Islet precursor cell (in vitro differentiated cells): ENCODE results near the gene CNNM1.

Experiments used
- DNase-seq: peaks from one replicate; pipeline ENCODE4 v3.0.0-alpha.2; 2018

The CNNM1 gene

DNA sequence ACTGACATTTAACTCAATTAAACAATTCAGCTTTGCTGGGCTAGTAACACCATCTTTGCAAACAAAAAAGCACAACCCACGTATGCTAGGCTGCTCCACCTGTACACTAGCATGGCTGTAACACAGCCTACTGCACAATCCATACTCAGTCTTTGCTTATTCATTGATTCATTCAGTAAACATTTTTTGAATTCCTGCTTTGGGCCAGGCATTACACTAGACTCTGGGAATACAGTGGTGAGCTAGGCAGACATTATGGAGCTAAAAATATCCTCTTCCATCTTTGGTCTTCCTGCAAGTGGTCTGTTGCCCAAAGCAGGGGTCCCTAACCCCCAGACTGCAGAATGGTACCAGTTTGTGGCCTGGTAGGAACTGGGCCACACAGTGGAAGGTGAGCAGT, 9.9 kb downstream of the CNNM1 start:
- DNase-seq = no peak

DNA sequence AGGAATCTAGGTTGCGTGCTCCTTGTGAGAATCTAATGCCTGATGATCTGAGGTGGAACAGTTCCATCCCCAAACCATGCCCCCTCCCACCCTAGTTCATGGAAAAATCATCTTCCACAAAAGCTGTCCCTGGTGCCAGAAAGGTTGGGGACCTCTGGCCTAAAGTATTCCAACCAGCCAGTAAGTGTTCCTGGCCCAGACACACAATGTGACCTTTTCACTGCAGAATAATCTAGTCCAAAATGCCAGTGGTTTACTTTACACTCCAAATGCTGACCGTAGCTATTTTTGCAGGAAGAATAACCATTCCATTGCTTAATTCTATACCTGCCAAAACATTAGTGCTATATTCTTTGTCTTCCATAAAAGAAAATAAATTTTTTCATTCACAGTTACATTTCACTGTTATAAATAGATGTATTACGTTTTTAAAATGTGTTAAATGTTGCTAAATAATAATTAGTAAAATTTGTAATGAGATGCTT, 10.4 kb downstream of the CNNM1 start:
- DNase-seq = no peak

DNA sequence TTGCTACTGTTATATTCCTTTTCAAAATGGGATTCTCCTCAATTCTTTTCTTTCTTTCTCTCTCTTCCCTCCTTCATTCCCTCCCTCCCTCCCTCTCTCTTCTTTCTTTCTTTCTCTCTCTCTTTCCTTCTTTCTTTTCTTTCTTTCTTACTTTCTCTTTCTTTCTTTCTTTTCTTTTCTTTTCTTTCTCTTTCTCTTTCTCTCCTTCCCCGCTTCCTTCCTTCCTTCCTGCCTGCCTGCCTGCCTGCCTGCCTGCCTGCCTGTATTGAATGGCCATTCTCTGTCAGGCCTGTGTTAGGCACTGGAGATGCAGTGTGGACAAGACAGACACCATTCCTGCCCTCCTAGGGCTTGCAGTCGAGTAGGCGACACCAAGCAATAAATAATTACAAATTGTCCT, 11.5 kb downstream of the CNNM1 start:
- no peak for DNase-seq

DNA sequence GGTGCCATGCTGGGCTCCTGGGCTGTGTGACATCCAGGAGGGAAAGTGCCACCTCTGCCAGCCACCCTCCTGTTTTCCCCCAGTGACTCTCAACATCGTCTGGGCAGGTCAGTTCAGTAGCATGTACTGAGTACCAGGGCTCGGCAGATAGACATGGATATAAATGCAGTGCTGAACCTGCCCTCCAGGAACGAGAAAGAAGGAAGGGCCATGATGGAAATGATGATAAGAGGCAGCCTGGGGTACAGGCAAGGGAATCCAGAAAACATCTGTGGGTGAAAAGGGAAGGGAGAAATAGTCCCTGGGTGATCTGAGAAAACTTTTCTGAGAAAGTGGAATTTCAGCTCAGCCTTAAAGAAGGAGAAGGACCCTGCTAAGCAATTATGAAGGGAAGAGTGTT, 12.1 kb downstream of the CNNM1 start:
- no peak for DNase-seq

DNA sequence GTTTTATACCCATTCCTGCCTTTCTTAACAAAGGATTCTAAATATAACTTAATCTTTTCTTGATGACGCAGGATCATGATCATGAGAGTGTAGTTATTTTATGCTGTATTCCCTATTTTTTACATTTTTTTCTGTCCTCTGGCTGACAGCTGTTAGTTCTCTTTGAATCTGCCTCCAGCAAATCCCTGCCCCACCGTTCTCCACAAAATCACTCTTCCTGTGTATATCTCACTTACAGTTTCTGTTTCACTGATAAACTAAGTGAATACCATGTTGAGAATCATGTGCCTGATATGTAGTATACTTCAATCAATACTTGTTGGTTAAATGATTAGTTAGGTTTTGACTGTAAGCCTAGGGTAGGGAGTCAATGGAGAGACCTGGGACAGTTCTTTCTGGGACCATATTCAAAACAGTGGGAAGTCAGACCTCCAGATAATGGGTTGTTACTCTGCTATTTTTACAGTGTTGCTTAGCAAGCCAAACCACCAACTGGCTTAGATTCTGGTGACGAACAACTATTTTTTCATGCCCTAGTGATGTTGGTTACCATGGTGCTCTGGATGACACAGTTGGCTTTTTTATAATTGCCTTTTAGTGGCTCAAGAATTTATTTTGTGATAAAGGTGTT, 12.8 kb downstream of the CNNM1 start:
- no peak for DNase-seq

DNA sequence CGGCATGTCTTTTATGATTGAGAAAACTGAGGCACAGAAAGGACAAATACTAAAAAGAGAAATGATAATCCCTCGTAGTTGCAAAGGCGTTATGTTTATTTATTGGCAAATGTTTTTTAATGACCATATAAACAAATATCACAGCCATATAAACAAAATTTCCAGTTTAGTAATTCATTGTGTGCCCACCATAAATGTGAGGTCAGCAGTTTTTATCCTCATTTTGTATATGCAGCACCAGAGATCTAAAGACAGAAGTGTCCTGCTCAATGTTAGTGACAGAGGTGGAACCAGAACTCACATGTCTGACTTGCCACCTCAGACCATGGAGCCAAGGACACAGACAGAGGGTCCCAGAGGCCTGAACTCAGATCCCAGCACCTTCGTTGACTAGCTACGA, 14.1 kb downstream of the CNNM1 start:
- no peak for DNase-seq

DNA sequence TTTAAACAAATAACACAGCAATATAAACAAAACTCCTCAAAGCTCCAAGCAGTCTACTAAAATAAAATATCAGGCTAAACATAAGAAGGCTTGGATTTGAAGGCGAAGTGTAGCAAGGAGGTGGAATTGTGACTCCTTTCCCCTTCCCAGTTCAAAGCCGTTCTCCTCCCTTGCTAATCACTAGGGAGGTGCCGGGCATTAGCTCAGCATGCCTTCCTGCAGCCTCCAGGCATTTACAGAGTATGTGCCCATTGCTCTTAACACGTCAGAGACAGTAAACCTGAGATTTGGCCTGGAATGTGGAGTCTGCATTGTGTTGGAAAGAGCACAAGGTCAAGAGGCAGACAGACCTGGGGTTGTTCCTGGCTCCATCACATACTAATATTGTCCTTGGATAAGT, 15.6 kb downstream of the CNNM1 start:
- peak; percentile 76 for DNase-seq

DNA sequence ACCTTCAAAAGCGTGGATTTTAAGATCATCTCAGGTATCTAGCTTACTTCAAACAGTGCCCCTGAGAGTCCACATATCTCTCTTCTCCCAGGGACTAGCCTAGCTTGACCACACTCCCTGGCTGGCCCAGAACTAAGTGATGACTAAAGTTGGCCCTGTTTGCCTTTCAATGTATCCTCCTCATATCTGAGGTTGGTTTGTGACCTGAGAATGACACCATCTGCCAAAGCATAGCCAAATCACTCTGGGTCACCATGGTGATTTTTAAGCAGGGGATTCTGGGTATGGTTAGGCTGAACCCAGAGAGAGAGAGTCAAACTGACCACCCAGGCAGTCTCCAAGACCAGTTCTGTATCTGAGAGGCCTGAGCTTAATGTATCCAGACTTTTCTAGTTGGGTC, 16.2 kb downstream of the CNNM1 start:
- no peak for DNase-seq

DNA sequence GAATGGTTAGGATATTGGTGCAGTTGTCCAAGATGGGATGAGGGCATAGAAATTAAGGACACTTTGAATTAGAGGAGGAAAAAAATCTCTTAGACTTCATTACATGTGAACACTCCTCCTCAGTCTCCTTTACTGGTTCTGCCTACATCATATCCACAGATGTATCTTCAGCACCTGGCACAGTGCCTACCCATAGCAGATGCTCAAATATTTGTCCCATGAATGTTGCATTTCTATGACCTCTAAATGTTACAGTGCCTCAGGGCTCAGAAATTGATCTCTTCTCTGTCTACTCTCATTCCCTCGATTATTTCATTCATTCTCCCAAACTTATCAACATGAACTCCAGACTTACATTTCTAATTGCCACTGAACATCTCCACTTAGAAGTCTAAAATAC, 17.1 kb downstream of the CNNM1 start:
- no peak for DNase-seq

DNA sequence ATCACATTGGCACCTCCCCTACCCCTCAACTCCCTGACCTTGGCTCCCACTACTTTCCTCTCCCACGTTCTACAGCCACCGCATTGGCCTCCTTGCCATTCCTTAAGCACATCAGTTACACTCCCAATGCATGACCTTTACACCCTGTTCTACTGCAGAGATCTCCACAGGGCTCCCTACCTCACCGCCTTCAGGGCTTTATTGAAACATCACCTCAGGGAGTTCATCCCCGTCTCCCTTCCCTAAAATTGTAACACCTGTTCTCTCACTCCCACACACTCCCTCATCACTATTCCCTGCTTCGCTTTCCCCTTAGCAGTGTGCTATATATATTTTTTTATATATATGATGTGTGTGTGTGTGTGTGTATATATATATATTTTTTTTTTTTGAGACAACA, 18.5 kb downstream of the CNNM1 start:
- no peak for DNase-seq

DNA sequence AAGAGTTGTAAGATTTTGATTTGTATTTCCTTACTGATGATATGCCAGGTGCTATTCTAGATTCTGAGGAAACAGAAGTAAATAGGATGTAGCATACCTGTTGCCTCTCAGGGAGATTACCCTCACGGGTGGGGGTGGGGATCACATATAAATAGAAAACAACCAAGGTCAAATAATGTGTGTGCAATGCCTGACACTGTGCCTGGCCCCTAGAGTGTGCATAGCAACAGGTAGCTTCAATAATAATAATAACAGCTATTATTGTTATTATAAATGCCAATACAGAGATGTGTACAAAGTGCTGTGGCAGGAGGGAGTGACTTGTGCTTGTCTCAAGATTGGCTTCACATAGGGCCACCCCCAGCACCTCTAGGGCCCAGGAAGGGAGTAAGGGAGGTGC, 24.0 kb downstream of the CNNM1 start:
- DNase-seq = no peak

DNA sequence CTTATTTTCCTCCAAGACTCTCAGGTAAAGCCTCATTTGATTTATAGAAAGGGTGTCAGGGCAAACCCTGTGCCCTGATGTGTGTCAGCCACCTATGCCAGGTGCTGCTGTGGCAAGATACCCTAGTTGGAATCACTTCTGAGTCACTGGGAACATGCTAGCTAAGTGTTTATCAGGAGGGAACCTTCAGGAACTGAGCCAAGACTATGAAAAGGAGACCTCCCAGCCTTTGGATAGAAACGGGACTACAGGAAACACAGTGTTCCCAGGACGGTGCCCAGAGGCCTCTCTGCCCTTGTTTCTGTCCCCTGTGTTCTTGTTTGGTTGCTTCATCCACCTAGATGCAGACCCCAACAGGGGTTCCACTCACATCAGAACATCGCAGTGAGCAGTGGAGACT, 28.5 kb downstream of the CNNM1 start:
- no peak for DNase-seq

DNA sequence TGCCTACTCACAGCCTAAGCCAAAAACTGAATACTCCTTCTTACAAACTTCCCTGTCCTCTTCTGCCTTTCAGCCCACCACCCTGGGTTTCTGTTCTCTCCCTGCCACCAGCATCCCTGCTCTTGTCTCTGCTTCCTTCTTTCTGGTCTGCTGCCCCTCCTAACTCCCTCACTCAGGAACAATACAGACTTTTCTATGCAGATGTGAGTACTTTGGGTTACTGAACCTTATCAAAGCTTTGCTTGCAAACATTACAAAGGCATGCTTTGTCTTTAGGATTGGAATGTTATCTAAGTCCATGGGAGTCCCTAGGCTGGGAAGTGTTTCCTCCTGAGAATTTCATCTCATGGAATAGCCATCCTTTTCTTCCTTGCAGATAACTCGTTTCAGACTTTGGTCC, 28.9 kb downstream of the CNNM1 start:
- DNase-seq = no peak

DNA sequence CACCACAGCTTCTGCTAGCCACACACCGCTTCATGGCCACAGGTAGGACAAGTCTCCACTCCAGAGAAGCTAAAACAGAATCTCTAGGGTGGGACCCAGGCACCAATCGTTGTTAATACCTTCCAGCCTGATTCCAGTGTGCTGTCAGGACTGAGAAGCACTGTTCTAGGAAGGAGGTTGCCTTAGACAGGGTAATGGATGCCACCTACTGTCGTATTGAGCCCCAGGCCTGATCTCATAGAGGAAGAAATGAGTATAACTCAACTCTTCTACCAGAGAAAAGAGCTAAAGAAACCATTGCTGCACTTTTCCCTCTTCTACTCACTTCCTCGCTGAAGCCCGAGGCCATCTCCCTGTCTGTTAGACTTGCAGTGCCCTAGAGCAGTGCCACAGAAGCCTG, 31.8 kb downstream of the CNNM1 start:
- DNase-seq = no peak

DNA sequence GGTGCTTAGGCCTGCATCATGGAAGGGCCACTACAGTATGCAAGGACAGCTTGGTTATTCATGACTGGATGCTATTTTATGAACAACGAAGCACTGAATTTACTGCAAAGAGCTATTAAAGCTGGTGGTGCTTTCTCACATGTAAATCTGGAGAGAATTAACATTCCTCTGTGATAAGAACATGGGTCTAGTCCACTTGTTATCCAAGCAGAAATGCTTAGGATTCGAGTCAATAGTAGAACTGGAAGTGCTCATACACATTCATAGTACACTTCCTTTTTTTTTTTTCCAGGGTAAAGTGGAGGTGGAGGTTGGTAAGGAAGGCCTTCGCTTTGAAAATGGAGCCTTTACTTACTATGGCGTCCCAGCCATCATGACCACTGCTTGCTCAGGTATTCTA, 35.0 kb downstream of the CNNM1 start:
- DNase-seq = no peak

DNA sequence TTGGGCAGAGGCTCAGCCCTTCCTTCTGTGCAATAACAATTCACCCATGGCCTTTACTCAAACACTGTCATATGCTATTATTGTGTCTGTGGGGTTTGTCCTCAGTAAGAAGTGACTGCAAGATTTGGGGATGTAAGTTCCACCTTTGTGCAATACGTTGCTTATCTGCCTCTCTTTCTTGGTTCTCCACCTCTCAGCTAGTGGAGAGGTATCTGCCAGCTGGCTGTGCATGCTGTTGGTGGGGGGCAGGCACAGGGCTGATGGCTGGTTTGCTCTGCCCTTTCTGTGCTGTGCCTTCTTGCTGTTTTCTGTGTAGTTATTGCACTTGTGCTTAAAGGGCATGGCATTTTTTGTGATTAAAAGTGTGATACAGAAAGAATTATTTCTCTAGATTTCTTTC, 36.2 kb downstream of the CNNM1 start:
- no peak for DNase-seq

DNA sequence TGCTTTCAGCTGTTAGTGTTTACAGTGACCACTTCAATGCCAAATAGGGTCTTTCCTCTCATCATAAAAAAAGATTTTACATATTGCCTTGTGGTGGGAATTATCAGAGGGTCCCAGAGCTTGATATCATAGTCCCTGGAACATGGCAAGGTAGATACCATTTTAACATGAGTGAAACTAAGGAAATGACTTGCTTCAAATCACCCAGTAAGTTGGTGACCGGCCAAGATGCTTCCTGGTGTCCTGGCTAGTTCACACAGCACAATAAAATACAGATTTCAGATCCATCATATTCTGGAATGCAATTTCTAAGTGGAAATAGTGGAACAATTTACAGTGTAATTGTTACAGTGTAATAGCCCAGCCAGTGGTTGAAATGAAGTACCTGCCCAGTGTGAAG, 36.6 kb downstream of the CNNM1 start:
- no peak for DNase-seq

DNA sequence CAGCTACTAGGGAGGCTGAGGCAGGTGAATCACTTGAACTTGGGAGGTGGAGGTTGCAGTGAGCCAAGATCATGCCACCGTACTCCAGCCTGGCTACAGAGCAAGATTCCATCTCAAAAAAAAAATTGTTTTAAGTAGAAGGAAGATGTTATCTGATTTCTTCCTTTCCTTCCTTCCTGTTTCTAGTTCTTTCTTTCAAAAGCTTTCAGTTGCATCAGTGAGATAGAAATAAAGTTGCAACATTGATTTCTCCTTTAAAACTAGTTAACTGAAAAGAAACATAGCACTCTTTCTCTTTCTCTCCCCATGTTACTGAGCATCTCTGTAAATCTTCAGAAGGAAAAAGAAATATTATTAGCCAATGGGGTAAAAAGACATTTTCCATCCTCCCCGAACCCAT, 37.5 kb downstream of the CNNM1 start:
- no peak for DNase-seq

DNA sequence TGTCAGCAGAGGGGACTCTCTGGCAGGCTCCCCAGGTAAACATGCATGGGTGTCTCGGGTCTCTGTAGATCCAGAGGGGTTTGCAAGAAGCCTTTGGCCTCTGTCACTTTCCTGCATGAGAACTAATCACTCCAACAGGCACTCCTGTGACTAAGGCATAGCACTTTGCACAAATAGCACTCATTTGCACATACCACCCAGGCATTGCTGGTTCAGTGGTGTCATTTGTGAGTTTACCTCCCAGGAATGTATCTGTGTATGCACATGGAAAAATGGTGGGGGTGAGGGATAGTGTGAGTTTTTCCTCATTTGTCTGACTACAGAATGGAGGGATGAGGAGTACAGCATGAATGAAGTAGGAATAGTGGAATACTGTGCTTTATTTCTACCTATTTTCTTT, 39.5 kb downstream of the CNNM1 start:
- DNase-seq = peak; percentile 79

DNA sequence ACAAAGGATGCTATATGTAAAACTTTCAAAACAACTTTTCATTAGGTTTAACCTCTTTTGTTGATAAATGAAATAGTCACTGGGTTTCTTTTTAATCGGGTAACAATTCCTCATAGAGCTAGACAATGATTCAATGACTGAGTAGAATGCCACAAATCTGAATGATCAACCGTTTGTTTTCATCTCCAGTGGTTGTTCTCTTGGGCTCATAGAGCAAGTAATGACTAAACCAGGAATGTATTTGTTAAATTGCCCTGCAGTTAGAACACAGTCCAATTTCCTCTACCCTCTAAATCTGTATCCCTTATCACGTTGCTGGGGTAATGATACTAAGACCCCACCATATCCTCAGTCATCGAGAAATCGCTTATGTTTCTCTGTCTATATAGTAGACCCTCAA, 40.0 kb downstream of the CNNM1 start:
- DNase-seq = no peak

DNA sequence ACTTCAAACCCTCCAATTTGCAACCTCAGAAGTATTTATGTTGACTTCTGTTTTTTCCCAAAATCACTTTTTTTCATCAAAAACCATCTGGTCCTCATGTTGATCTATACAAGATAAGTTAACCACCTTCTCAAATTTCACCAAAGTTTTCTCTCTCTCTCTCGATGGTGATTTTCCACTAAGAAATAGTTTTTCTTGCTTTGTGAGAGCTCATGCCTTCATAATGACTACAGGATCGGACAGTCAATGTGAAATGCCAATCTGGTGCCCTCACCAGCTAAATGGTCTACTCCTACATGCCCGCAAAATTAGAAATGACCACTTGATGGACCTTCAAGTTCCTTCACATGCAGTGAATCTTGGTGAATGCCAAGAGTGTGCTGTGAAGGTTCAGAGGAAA, 40.4 kb downstream of the CNNM1 start:
- no peak for DNase-seq

DNA sequence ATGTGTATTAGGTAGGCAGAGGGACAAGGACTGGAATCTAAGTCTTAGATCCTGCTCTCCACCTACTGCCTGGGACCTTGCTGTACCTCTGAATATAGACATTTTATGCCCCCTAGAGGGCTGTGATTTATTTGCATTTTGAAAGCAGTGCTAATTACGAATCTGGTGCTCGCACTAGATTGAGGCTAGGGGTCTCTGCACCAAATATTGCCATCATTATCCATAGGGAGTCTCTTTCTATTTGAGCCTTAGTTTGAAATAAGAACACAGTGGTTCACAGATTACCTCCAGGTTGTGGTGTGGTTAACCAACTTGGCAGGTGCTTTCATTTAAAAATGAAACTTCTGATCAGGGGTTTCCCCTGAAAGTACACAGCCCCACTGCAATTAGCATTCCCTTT, 41.8 kb downstream of the CNNM1 start:
- DNase-seq = no peak

DNA sequence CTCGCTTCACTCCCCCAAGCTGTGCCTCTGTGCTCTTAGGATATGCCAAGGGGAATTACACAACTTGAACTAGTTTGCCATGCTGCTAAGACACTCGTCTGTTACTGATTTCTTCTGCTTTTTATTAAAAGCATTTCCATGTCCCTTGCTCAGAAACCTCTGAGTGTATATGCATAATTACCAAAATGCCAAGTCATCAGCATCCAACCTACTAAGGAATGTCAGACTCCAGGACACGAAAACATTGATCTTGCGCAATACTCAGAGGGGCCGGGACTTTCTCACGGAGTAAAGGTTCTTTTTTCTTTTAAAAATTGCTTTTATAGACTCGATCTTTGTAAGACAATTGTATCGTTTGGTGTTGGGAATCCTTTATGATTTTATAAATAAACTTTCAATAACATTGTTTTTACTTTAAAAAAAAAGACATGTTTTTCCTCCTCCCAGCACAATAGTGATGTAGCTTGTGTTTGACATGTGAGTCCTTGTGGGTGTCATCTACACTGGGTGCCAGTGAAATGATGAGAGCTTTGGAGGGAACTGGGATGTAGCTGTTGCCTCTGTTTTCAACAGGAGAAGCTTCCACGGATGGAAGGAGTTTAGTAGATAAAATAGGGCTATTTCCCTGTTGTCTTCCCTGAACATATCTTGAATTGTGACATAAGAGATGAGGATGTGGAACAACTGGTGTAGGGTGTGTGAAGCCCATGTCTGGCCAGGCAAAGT, 43.6 kb downstream of the CNNM1 start:
- DNase-seq = no peak

DNA sequence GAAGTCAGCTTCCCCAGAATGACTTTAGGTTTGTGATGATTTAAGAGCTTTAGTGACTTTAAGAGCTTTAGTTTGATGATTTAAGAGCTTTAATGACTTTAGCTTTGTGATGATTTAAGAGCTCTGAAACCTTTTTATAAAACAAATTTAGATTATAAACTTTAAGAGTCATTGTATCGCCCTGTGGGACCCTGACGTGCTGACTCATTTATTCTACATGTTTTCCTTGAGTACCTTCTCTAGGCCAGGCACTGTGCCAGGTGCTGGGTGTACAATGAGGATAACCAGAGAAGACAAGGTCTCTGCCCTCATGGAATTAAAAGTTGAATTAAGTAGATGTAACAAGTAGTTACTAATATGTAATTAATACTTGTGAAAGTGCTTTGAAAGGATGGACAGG, 45.4 kb downstream of the CNNM1 start:
- no peak for DNase-seq

DNA sequence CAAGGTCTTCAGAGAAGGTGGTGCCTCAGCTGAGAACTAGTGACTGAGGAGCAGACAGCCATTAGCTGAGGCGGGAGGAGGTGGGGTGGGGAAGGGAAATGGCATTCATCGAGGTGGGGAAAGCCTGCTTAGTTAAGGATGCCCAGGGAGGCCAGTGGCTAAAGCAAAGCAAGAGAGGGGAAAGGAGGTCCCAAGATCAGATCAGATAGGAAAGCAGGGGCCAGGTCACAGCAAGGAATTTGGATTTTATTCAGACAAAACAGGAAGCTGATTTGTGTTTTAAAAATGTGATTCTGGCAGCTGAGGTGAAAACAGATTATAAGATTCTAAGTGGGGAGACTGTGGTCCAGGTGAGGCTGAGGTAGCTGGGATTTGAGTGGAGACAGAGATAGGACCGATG, 45.8 kb downstream of the CNNM1 start:
- no peak for DNase-seq
